Spleen (tissue), 11 donors: ENCODE data around the gene IL20. TPM values are rescaled to one million over a fixed set of nuclear protein-coding genes. Genes with fewer than 3 reads are reported as not detected.

Experiments
- DNase-seq: peaks from one replicate; pipeline ENCODE4 v3.0.0-alpha.2; 2020
- H3K27ac ChIP-seq, 8 donors: fragments of 200-600 bp; sonication (generic) in 7 of 8; 1 replicate in 4 of 8; 2 replicates in 4 of 8; pipeline versions ENCODE4 v1.5.0 to v1.8.0; 2016 to 2021; ENCODE audit warnings: inconsistent platforms in 4 of 8, mild to moderate bottlenecking in 4 of 8, moderate library complexity in 1 of 8
- H3K27me3 ChIP-seq, 7 donors: fragments of 200-600 bp; sonication (generic) in 6 of 7; replicated peaks in 1 of 7; 1 replicate in 4 of 7; 2 replicates in 3 of 7; pipeline versions ENCODE4 v1.5.0 to v1.8.0; 2016 to 2021; ENCODE audit warnings: inconsistent platforms in 3 of 7, mild to moderate bottlenecking in 1 of 7
- H3K36me3 ChIP-seq, 6 donors: fragments of 200-600 bp; sonication (generic) in 5 of 6; 1 replicate in 4 of 6; 2 replicates in 2 of 6; pipeline versions ENCODE4 v1.5.0 to v1.8.0; 2016 to 2021; ENCODE audit warnings: inconsistent platforms in 2 of 6
- H3K4me1 ChIP-seq, 6 donors: fragments of 200-600 bp; sonication (generic) in 5 of 6; 1 replicate in 3 of 6; 2 replicates in 3 of 6; pipeline versions ENCODE4 v1.5.0 to v1.8.0; 2016 to 2021; ENCODE audit warnings: inconsistent platforms in 3 of 6
- H3K4me3 ChIP-seq, 8 donors: fragments of 200-600 bp; sonication (generic) in 7 of 8; 1 replicate in 4 of 8; 2 replicates in 4 of 8; pipeline versions ENCODE4 v1.5.0 to v1.8.0; 2016 to 2021; ENCODE audit warnings: inconsistent platforms in 4 of 8, mild to moderate bottlenecking in 4 of 8, moderate library complexity in 2 of 8
- H3K9me3 ChIP-seq, 8 donors: fragments of 200-600 bp; sonication (generic) in 7 of 8; 1 replicate in 4 of 8; 2 replicates in 4 of 8; pipeline versions ENCODE4 v1.5.0 to v1.8.0; 2016 to 2021; ENCODE audit warnings: inconsistent platforms in 4 of 8
- CTCF ChIP-seq, 11 experiments: fragments of 200-600 bp in 7 of 11; fragments of 450-650 bp in 4 of 11; sonication (generic) in 4 of 11; IDR thresholded peaks in 8 of 11; conservative IDR thresholded peaks in 3 of 11; 1 replicate in 7 of 11; 2 replicates in 4 of 11; pipeline versions ENCODE4 v1.4.0 to v1.8.0; 2016 to 2021; ENCODE audit warnings: antibody characterized with exemption in 11 of 11, inconsistent platforms in 4 of 11, mild to moderate bottlenecking in 1 of 11
- POLR2A ChIP-seq, 3 donors: fragments of 450-650 bp; IDR thresholded peaks; one replicate each; pipeline ENCODE4 v1.5.1; 2017; ENCODE audit warnings: antibody characterized with exemption in 3 of 3, mild to moderate bottlenecking in 1 of 3
- POLR2AphosphoS5 ChIP-seq, 3 donors: sonication (generic); formaldehyde crosslinking; IDR thresholded peaks; one replicate each; pipeline ENCODE4 v1.5.1; 2017; ENCODE audit warnings: antibody characterized with exemption in 3 of 3
- WGBS, 5 donors: extraction: QIAGEN DNeasy Blood & Tissue Kit in 3 of 5; methylation state at CpG; one replicate each; pipeline versions ENCODE4 v1.1.5 to v1.1.7; 2013 to 2018; 5-methylcytosine and 5-hydroxymethylcytosine counted together
- intact Hi-C: fragments of 100-400 bp; cut with DNase I; formaldehyde crosslinking; loops from one replicate; pipeline ENCODE4 v1.15.0; 2023; ENCODE audit warnings: low total_unique reads
- polyA plus RNA-seq, 3 donors: library from polyadenylated mRNA; stranded (reverse); fragments of 200-250 nt; gene quantifications; one replicate each; pipeline ENCODE4 v1.2.1, GENCODE V29; 2013
- total RNA-seq, 7 donors: library from RNA; depleted of rRNA in 3 of 7; stranded (reverse); fragments of >200 nt in 3 of 7; fragmentation: NEBNext Ultra II Directional in 4 of 7; extraction: Animal tissue kit (Norgen Biotek cat#: 25700) in 4 of 7; gene quantifications; one replicate each; pipeline versions ENCODE4 v1.1.0 to v1.2.1, GENCODE V29; 2016 to 2021
- donor health status: healthy with polysubstance abuse.
- donor health status: DM: no; HTN: no; CAD: no; lungs with moderate emphysema.
- donor health status: DM: no; HTN: no; CAD: no.
- donor health status: Bipolar disorder and iron deficiency.
- donor health status: healthy.
- donor health status: DM: no; HTN: no; CAD: no.
- donor health status: DM: yes; HTN: yes; CAD: no.

IL20 gene
- total and polyA plus RNA-seq, 10 donors = not detected

GRCh38 chr1:206880314-206880713 is 14.9 kb downstream of the IL20 start:
- 65 to 84% (median 74%) methylated on average over 3 of the region's 3 CpGs for WGBS, 5 donors
- DNase-seq = no peak

GRCh38 chr1:206882555-206882954 is 17.1 kb downstream of the IL20 start:
- no peaks in the 10 kb centered on the region for H3K4me1 ChIP-seq
- DNase-seq = no peak
- intact Hi-C loops = no loop called here
- WGBS, 5 donors = 69 to 86% (median 75%) methylated on average over 3 of the region's 3 CpGs
- no peak overlapping the region for H3K27ac ChIP-seq
- H3K36me3 ChIP-seq = no peaks in the 10 kb centered on the region
- H3K4me3 ChIP-seq = no peak overlapping the region
- no peaks in the 10 kb centered on the region for H3K27me3 ChIP-seq
- peaks cover 3 to 25% (median 18%) of the 10 kb centered on the region in 8 donors for H3K9me3 ChIP-seq
- no peak for TF ChIP-seq POLR2A (IDR thresholded peaks at IDR 0.05)
- no peak for TF ChIP-seq POLR2AphosphoS5 (IDR thresholded peaks at IDR 0.05)
- no peak for TF ChIP-seq CTCF (IDR thresholded peaks at IDR 0.05 in 8 of 11, conservative IDR thresholded peaks at IDR 0.05 in 3 of 11)

More at GRCh38 chr1:206880314-206880713, 14.9 kb downstream of the IL20 start:
- H3K4me3 ChIP-seq = no peak overlapping the region
- no peaks in the 10 kb centered on the region for H3K27me3 ChIP-seq
- intact Hi-C loops = no loop called here
- H3K9me3 ChIP-seq = peaks cover 3 to 39% (median 33%) of the 10 kb centered on the region in 8 donors
- no peak for TF ChIP-seq POLR2A (IDR thresholded peaks at IDR 0.05)
- no peak for TF ChIP-seq POLR2AphosphoS5 (IDR thresholded peaks at IDR 0.05)
- TF ChIP-seq CTCF (IDR thresholded peaks at IDR 0.05 in 8 of 11, conservative IDR thresholded peaks at IDR 0.05 in 3 of 11) = no peak
- H3K4me1 ChIP-seq = no peaks in the 10 kb centered on the region
- no peaks in the 10 kb centered on the region for H3K36me3 ChIP-seq
- no peak overlapping the region for H3K27ac ChIP-seq

GRCh38 chr1:206883160-206883559 is 17.7 kb downstream of the IL20 start:
- DNase-seq = no peak
- H3K27ac ChIP-seq = no peak overlapping the region
- intact Hi-C loops = no loop called here
- H3K4me3 ChIP-seq = no peak overlapping the region
- no peaks in the 10 kb centered on the region for H3K4me1 ChIP-seq
- H3K9me3 ChIP-seq = peaks cover 3 to 18% (median 12%) of the 10 kb centered on the region in 8 donors
- no peaks in the 10 kb centered on the region for H3K36me3 ChIP-seq
- TF ChIP-seq POLR2AphosphoS5 (IDR thresholded peaks at IDR 0.05) (no peak), CTCF (IDR thresholded peaks at IDR 0.05 in 8 of 11, conservative IDR thresholded peaks at IDR 0.05 in 3 of 11) (no peak), POLR2A (IDR thresholded peaks at IDR 0.05) (no peak)
- 93 to 95% (median 95%) methylated on average over 1 of the region's 1 CpG for WGBS, 5 donors
- no peaks in the 10 kb centered on the region for H3K27me3 ChIP-seq

GRCh38 chr1:206883876-206884275 is 18.5 kb downstream of the IL20 start:
- Histone ChIP-seq H3K27me3 (no peaks in the 10 kb centered on the region), H3K9me3 (peaks cover 0 to 11% (median 5%) of the 10 kb centered on the region in 8 donors), H3K4me1 (no peaks in the 10 kb centered on the region), H3K36me3 (no peaks in the 10 kb centered on the region), H3K27ac (no peak overlapping the region), H3K4me3 (no peak overlapping the region)
- TF ChIP-seq CTCF (IDR thresholded peaks at IDR 0.05 in 8 of 11, conservative IDR thresholded peaks at IDR 0.05 in 3 of 11) (no peak), POLR2A (IDR thresholded peaks at IDR 0.05) (no peak), POLR2AphosphoS5 (IDR thresholded peaks at IDR 0.05) (no peak)
- intact Hi-C loops = no loop called here
- DNase-seq = no peak
- 87 to 95% (median 88%) methylated on average over 2 of the region's 2 CpGs for WGBS, 5 donors
